A673 (cell line): ENCODE results near the gene POGLUT3.

Source experiments
- CTCF ChIP-seq: fragments of 300-800, 200-600 bp; sonication (generic); conservative IDR thresholded peaks from 2 replicates; pipeline ENCODE4 v1.5.1; 2017; ENCODE audit warnings: low read depth, mild to moderate bottlenecking, antibody characterized with exemption, low read length, moderate library complexity, mixed read lengths
- EZH2 ChIP-seq: fragments of 200-600 bp; sonication (generic); IDR thresholded peaks from 2 replicates; pipeline ENCODE4 v1.6.1; 2017; ENCODE audit warnings: borderline replicate concordance, low read depth, mild to moderate bottlenecking, mixed read lengths, antibody characterized with exemption, low read length; ENCODE audit not compliant: poor library complexity, severe bottlenecking

- TF ChIP-seq EZH2 = no peak
- no peak for TF ChIP-seq CTCF
Measured at GRCh38 chr11:108498816-108499408, 728 bp upstream of the POGLUT3 start.
